Measurements from ENCODE around the gene HMGXB3. TPM values are rescaled to one million over a fixed set of nuclear protein-coding genes. Genes with fewer than 3 reads are reported as not detected.
"Not testable (repeated sequence)": the region's sequence is repeated elsewhere in the genome, so short reads cannot be mapped to it uniquely, and the experiment has no call there.

The HMGXB3 gene
- total RNA-seq, 2 experiments from 2014 or later: 30.4 to 32.6 TPM

DNA sequence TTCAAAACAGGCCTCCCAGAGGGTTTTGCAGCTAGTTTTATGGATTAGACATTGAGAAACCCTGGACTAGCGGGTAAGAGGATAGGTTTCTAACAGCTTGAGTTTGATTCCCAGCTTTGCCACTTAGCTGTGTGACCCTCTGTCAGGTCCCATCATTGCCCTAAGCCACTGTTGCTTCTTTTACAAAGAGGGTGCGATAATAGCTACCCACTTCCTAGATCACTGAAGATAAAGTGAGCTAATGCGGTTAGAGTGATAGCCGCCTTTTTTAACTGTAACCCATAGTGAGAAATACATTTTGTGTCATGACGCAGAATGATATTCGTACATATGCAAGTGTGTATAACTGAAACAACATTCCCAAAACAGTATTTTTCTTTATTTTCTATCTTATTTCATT lies 45.5 kb downstream of the HMGXB3 start:
- H3K36me3 Mint-ChIP-seq (ENCODE audit: low read depth): peaks cover 58% of the 10 kb centered on the region
- no peak for ATAC-seq
- H3K9me3 Mint-ChIP-seq: no peaks in the 10 kb centered on the region
- POLR2A ChIA-PET: no interaction called here
- H3K4me3 Mint-ChIP-seq: no peak overlapping the region
- DNase-seq: no peak
- CTCF ChIA-PET: interaction anchor here (0.6 to 1.1 kb wide), 2 partner anchors 9 to 42 kb away, joined by 3 to 4 read pairs; no protein-coding TSS in a partner anchor
- TF ChIP-seq CTCF (IDR thresholded peaks at IDR 0.05): no peak
- H3K4me1 Mint-ChIP-seq (ENCODE audit: low read depth): peaks cover 20% of the 10 kb centered on the region
- no peaks in the 10 kb centered on the region for H3K27me3 Mint-ChIP-seq
- intact Hi-C loops (cut with micrococcal nuclease): no loop called here
- no peak overlapping the region for H3K27ac Mint-ChIP-seq

GRCh38 chr5:150050172-150050811 lies 49.8 kb downstream of the HMGXB3 start:
- H3K27me3 Mint-ChIP-seq; H3K4me1 Mint-ChIP-seq (ENCODE audit: low read depth); POLR2A ChIA-PET; H3K9me3 Mint-ChIP-seq; H3K4me3 Mint-ChIP-seq; H3K27ac Mint-ChIP-seq; intact Hi-C loops (cut with micrococcal nuclease): not testable (repeated sequence)
- H3K36me3 Mint-ChIP-seq (ENCODE audit: low read depth): peaks cover 56% of the 10 kb centered on the region
- DNase-seq (peak; percentile 12), ATAC-seq (peak; percentile 57)
- CTCF ChIA-PET: interaction anchor here (0.8 to 1.5 kb wide), 2 partner anchors 24 to 299 kb away, joined by 3 read pairs; no protein-coding TSS in a partner anchor

DNA sequence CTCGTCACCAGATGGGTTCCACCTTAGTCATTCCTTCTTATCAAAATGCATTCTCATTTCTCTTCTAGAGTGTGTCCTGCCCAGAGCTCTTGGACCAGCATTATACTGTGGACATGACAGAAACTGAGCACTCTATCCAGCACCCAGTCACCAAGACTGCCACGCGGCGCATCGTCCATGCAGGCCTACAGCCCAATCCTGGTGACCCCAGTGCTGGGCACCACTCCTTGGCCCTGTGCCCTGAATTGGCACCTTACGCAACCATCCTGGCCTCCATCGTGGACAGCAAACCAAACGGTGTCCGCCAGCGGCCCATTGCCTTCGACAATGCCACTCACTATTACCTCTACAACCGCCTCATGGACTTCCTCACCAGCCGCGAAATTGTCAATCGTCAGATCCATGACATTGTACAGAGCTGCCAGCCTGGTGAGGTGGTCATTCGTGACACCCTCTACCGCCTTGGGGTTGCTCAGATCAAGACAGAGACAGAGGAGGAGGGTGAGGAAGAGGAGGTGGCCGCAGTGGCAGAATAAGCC lies 51.2 kb downstream of the HMGXB3 start:
- CTCF ChIA-PET: no interaction called here
- H3K27ac Mint-ChIP-seq: no peak overlapping the region
- no peak overlapping the region for H3K4me3 Mint-ChIP-seq
- H3K36me3 Mint-ChIP-seq (ENCODE audit: low read depth): peaks cover 50% of the 10 kb centered on the region
- POLR2A ChIA-PET: interaction anchor here (0.6 to 1.3 kb wide), 2 partner anchors 13 to 22 kb away, joined by 3 read pairs; no protein-coding TSS in a partner anchor
- H3K9me3 Mint-ChIP-seq: no peaks in the 10 kb centered on the region
- no peak for TF ChIP-seq CTCF (IDR thresholded peaks at IDR 0.05)
- DNase-seq (no peak), ATAC-seq (no peak)
- H3K4me1 Mint-ChIP-seq (ENCODE audit: low read depth): peaks cover 4% of the 10 kb centered on the region
- H3K27me3 Mint-ChIP-seq: no peaks in the 10 kb centered on the region
- intact Hi-C loops (cut with micrococcal nuclease): no loop called here

- intact Hi-C loops (cut with micrococcal nuclease): no loop called here
- ATAC-seq: no peak
- Mint-ChIP-seq H3K27me3 (no peaks in the 10 kb centered on the region), H3K4me1 (ENCODE audit: low read depth) (peaks cover 4% of the 10 kb centered on the region), H3K36me3 (ENCODE audit: low read depth) (peaks cover 50% of the 10 kb centered on the region), H3K27ac (peak overlapping the region; percentile 15), H3K4me3 (no peak overlapping the region), H3K9me3 (no peaks in the 10 kb centered on the region)
- DNase-seq: no peak
- no peak for TF ChIP-seq CTCF (IDR thresholded peaks at IDR 0.05)
- ChIA-PET POLR2A (interaction anchor here (0.6 to 1.3 kb wide), 2 partner anchors 13 to 22 kb away, joined by 3 read pairs; no protein-coding TSS in a partner anchor), CTCF (no interaction called here)
These were observed 51.9 kb downstream of the HMGXB3 start for GRCh38 chr5:150052226-150052955.

- H3K9me3 Mint-ChIP-seq: no peaks in the 10 kb centered on the region
- ATAC-seq: peak; percentile 60
- H3K27me3 Mint-ChIP-seq: no peaks in the 10 kb centered on the region
- CTCF ChIA-PET: no interaction called here
- H3K4me3 Mint-ChIP-seq: no peak overlapping the region
- peak; percentile 32 for DNase-seq
- no peak for TF ChIP-seq CTCF (IDR thresholded peaks at IDR 0.05)
- intact Hi-C loops (cut with micrococcal nuclease): no loop called here
- POLR2A ChIA-PET: interaction anchor here (1.3 kb wide), 1 partner anchor 23 kb away, joined by 3 read pairs; no protein-coding TSS in a partner anchor
- H3K27ac Mint-ChIP-seq: peak overlapping the region; percentile 40
- peaks cover 45% of the 10 kb centered on the region for H3K36me3 Mint-ChIP-seq (ENCODE audit: low read depth)
- H3K4me1 Mint-ChIP-seq (ENCODE audit: low read depth): peaks cover 4% of the 10 kb centered on the region
These were observed 52.6 kb downstream of the HMGXB3 start for GRCh38 chr5:150052956-150053712.
